Measurements from ENCODE around the gene CFAP251. TPM values are rescaled to one million over a fixed set of nuclear protein-coding genes. Genes with fewer than 3 reads are reported as not detected.
"Not testable (repeated sequence)": the region's sequence is repeated elsewhere in the genome, so short reads cannot be mapped to it uniquely, and the experiment has no call there.

CFAP251 gene
- total RNA-seq, 1 donor: 0.21 TPM

- H3K27me3 ChIP-seq (ENCODE audit: insufficient read depth, low read length): no peaks in the 10 kb centered on the region
- no peak overlapping the region for H3K4me3 ChIP-seq (ENCODE audit: low read length)
- H3K4me1 ChIP-seq (ENCODE audit: insufficient read depth, low read length): peaks cover 15% of the 10 kb centered on the region
- no peaks in the 10 kb centered on the region for H3K9me3 ChIP-seq (ENCODE audit: low read depth, low read length)
These were observed 51.3 kb downstream of the CFAP251 start for GRCh38 chr12:121969726-121970125.

DNA sequence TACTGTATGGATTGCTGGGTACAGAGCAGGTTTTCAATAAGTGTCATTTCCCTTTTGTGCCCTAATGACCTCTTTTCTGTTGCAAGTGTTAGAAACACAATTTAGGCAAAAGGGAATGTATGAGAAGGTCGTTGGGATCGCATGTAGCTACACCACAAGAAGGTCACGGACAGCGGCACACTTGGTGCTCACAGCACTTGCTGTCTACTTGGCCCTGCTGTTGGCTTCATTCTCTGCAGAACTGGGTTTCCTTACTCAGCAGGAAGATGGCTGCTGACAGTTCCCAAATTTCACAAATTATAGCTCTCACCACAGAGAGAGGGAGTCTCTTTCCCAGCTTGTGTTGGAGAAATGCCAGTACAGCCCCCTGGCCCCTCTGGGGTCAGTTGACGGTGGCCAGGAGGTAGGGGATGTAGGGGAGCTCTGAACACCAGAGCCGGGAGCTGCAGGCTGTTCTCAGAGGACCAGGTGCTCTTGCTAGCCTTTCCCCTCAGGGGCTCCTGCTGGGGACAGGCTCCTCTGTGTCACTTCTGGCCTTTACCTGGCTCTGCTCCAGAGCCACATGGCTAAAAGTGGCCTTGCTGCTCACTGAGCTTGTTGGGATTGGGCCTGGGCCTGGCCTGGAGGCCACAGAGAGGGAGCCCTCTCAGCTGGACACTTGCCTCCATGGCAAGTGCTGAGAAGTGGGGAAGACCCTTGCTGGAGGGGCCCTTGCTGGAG, 52.3 kb downstream of the CFAP251 start:
- Histone ChIP-seq H3K9me3 (ENCODE audit: low read depth, low read length) (no peaks in the 10 kb centered on the region), H3K4me1 (ENCODE audit: insufficient read depth, low read length) (peaks cover 15% of the 10 kb centered on the region), H3K27me3 (ENCODE audit: insufficient read depth, low read length) (no peaks in the 10 kb centered on the region), H3K4me3 (ENCODE audit: low read length) (no peak overlapping the region)

- Histone ChIP-seq H3K4me3 (ENCODE audit: low read length) (no peak overlapping the region), H3K9me3 (ENCODE audit: low read depth, low read length) (no peaks in the 10 kb centered on the region), H3K4me1 (ENCODE audit: insufficient read depth, low read length) (peaks cover 6% of the 10 kb centered on the region), H3K27me3 (ENCODE audit: insufficient read depth, low read length) (no peaks in the 10 kb centered on the region)
These were observed 55.9 kb downstream of the CFAP251 start for GRCh38 chr12:121974026-121974985.

DNA sequence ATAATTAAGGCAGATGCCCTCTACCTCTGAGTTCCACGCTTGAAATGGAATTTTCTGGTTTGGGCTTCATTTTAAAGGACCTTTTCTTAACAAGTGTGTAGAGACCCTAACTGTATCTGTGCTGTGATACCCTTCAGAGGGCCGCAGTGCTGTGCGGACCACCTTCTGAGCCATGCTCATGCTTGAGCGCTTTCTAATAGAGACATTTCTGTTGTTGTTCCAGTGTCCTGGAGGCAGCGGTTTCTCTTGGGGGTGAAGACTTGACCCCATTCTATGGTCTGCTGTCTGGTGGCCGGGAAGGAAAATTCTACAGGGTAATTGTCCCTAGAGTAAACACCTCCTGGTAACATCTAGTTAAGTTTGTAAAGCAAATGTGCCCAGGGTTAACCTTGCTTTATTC, 56.6 kb downstream of the CFAP251 start:
- no peak overlapping the region for H3K4me3 ChIP-seq (ENCODE audit: low read length)
- H3K9me3 ChIP-seq (ENCODE audit: low read depth, low read length): no peaks in the 10 kb centered on the region
- H3K27me3 ChIP-seq (ENCODE audit: insufficient read depth, low read length): no peaks in the 10 kb centered on the region
- peaks cover 11% of the 10 kb centered on the region for H3K4me1 ChIP-seq (ENCODE audit: insufficient read depth, low read length)

GRCh38 chr12:121976950-121977349, 58.6 kb downstream of the CFAP251 start:
- Histone ChIP-seq H3K4me3 (ENCODE audit: low read length) (no peak overlapping the region), H3K4me1 (ENCODE audit: insufficient read depth, low read length) (peaks cover 26% of the 10 kb centered on the region), H3K9me3 (ENCODE audit: low read depth, low read length) (no peaks in the 10 kb centered on the region), H3K27me3 (ENCODE audit: insufficient read depth, low read length) (no peaks in the 10 kb centered on the region)

- Histone ChIP-seq H3K4me3 (ENCODE audit: low read length) (no peak overlapping the region), H3K27me3 (ENCODE audit: insufficient read depth, low read length) (no peaks in the 10 kb centered on the region), H3K4me1 (ENCODE audit: insufficient read depth, low read length) (peaks cover 45% of the 10 kb centered on the region), H3K9me3 (ENCODE audit: low read depth, low read length) (no peaks in the 10 kb centered on the region)
These were observed 61.9 kb downstream of the CFAP251 start for GRCh38 chr12:121980191-121980891.

DNA sequence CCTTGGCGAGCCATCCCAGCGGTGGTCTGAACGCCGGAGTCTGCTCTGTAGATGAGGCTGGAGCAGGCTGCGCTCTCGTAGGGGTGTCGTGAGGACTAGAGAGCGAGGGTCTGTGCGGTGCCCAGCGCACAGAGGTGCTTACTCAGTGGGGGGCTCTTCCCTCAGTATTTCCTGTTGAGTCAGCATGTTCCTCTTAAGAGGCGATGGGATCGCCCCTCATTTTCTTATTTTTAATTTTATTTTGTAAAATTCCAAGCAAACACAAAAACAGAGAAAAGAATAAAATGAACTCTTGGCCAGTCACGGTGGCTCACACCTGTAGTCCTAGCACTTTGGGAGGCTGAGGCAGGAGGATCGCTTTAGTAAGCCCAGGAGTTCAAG, 62.5 kb downstream of the CFAP251 start:
- H3K27me3 ChIP-seq (ENCODE audit: insufficient read depth, low read length): no peaks in the 10 kb centered on the region
- H3K4me3 ChIP-seq (ENCODE audit: low read length): no peak overlapping the region
- H3K9me3 ChIP-seq (ENCODE audit: low read depth, low read length): no peaks in the 10 kb centered on the region
- H3K4me1 ChIP-seq (ENCODE audit: insufficient read depth, low read length): peaks cover 45% of the 10 kb centered on the region

DNA sequence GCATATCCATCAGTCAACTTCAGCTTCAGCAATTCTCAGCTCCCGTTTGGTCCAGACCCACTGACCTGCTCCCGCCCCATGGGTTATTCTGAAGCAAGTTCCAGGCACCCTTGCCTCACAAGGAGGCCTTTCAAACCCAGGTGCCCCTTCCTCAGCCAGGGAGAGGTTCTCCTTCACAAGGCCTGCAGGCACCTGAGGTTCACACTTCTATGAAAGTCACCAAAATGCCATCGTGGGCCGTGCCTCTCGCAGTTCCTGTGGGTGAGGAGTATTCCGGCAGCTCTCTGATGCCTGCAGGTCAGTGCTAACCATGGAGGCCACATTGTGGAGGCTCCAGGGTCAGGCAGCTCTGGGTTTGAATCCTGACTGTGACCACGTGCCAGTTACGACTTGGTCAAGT, 63.1 kb downstream of the CFAP251 start:
- Histone ChIP-seq H3K4me1 (ENCODE audit: insufficient read depth, low read length) (peaks cover 45% of the 10 kb centered on the region), H3K9me3 (ENCODE audit: low read depth, low read length) (no peaks in the 10 kb centered on the region), H3K4me3 (ENCODE audit: low read length) (no peak overlapping the region), H3K27me3 (ENCODE audit: insufficient read depth, low read length) (no peaks in the 10 kb centered on the region)

GRCh38 chr12:121982950-121983349, 64.6 kb downstream of the CFAP251 start:
- peaks cover 45% of the 10 kb centered on the region for H3K4me1 ChIP-seq (ENCODE audit: insufficient read depth, low read length)
- no peaks in the 10 kb centered on the region for H3K27me3 ChIP-seq (ENCODE audit: insufficient read depth, low read length)
- H3K9me3 ChIP-seq (ENCODE audit: low read depth, low read length): no peaks in the 10 kb centered on the region
- no peak overlapping the region for H3K4me3 ChIP-seq (ENCODE audit: low read length)

- H3K9me3 ChIP-seq (ENCODE audit: low read depth, low read length): no peaks in the 10 kb centered on the region
- H3K4me3 ChIP-seq (ENCODE audit: low read length): no peak overlapping the region
- H3K4me1 ChIP-seq (ENCODE audit: insufficient read depth, low read length): peaks cover 45% of the 10 kb centered on the region
- H3K27me3 ChIP-seq (ENCODE audit: insufficient read depth, low read length): no peaks in the 10 kb centered on the region
These were observed 65.3 kb downstream of the CFAP251 start for GRCh38 chr12:121983536-121984210.

GRCh38 chr12:121986489-121987245, 68.3 kb downstream of the CFAP251 start:
- H3K9me3 ChIP-seq (ENCODE audit: low read depth, low read length): no peaks in the 10 kb centered on the region
- peaks cover 25% of the 10 kb centered on the region for H3K4me1 ChIP-seq (ENCODE audit: insufficient read depth, low read length)
- no peak overlapping the region for H3K4me3 ChIP-seq (ENCODE audit: low read length)
- H3K27me3 ChIP-seq (ENCODE audit: insufficient read depth, low read length): no peaks in the 10 kb centered on the region

- not testable (repeated sequence) for H3K9me3 ChIP-seq (ENCODE audit: low read depth, low read length); H3K4me3 ChIP-seq (ENCODE audit: low read length); H3K27me3 ChIP-seq (ENCODE audit: insufficient read depth, low read length)
- H3K4me1 ChIP-seq (ENCODE audit: insufficient read depth, low read length): peaks cover 24% of the 10 kb centered on the region
These were observed 70.1 kb downstream of the CFAP251 start for GRCh38 chr12:121988519-121988918.

DNA sequence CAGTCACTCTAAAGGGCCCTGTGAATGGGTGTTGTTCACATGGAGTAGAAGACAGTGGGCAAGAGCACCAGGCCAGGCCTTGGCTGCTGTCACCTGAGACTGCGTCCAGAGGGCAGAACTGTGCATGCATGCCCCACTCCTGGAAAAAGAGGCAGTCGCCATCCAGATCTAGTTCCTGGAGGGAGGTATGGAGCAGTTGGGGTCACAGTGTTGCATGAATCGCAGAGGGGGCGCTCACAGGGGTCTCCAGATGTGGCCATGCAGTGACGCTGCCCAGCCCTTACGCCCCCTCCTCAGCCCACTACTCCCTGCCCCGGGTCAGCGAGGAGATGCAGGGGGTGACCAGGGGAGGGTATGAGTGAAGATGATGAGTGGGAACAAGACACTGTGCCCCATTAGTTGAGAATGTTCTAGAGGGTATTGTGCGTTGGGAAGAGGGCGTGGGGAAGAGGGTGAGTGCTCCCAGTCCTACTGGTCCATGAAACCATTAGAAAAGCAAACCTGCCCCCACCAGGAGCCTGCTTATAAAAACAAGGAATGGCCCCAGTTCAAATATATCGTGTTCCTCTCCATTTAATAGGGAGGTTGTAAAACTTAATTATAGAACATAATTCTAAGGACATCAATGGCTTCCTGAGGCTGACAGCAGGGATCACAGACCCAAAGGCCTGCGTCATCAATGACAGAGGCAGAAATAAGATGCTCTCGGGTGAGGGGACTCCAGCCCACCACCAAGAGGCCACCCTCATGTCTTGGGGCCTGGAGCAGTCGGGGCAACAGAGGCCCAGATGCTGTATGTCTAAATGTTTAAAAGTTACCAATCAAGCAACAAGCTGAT, 71.1 kb downstream of the CFAP251 start:
- H3K9me3 ChIP-seq (ENCODE audit: low read depth, low read length): no peaks in the 10 kb centered on the region
- H3K27me3 ChIP-seq (ENCODE audit: insufficient read depth, low read length): no peaks in the 10 kb centered on the region
- no peak overlapping the region for H3K4me3 ChIP-seq (ENCODE audit: low read length)
- peaks cover 15% of the 10 kb centered on the region for H3K4me1 ChIP-seq (ENCODE audit: insufficient read depth, low read length)

Measured in mononuclear cell (primary cell).